HG02973 (cell line): ENCODE measurements around the gene RPS13.
"Not testable (repeated sequence)": the region's sequence is repeated elsewhere in the genome, so short reads cannot be mapped to it uniquely, and the experiment has no call there.

Experiments
- ATAC-seq: cut with Tn5 transposase; IDR thresholded peaks from one replicate; pipeline ENCODE4 v1.9.1; 2021; ENCODE audit warnings: moderate library complexity; ENCODE audit not compliant: unreplicated experiment

The RPS13 gene

GRCh38 chr11:17036666-17037658 lies 40.5 kb downstream of the RPS13 start:
- no peak for ATAC-seq

- ATAC-seq = not testable (repeated sequence)
Measured at GRCh38 chr11:17034027-17034426, 43.4 kb downstream of the RPS13 start.

GRCh38 chr11:17026487-17027082 lies 50.9 kb downstream of the RPS13 start:
- no peak for ATAC-seq

GRCh38 chr11:17024924-17025323 lies 52.5 kb downstream of the RPS13 start:
- ATAC-seq = no peak
